HEK293T (cell line): ENCODE data around the gene PCP4L1.

Experiments
- BHLHE40 ChIP-seq: fragments of 450-650 bp; IDR thresholded peaks from 2 replicates; pipeline ENCODE4 v1.6.1; 2016; ENCODE audit warnings: mild to moderate bottlenecking, moderate library complexity, borderline replicate concordance
- ELF4 ChIP-seq: fragments of 450-650 bp; IDR thresholded peaks from 2 replicates; pipeline ENCODE4 v1.6.1; 2017; ENCODE audit warnings: antibody characterized with exemption
- FOXA1 ChIP-seq: fragments of 450-650 bp; IDR thresholded peaks from 2 replicates; pipeline ENCODE4 v1.6.1; 2016; ENCODE audit warnings: mild to moderate bottlenecking
- FOXK2 ChIP-seq: fragments of 450-650 bp; IDR thresholded peaks from 2 replicates; pipeline ENCODE4 v1.6.1; 2016; ENCODE audit warnings: mild to moderate bottlenecking
- FOXM1 ChIP-seq: fragments of 450-650 bp; IDR thresholded peaks from 2 replicates; pipeline ENCODE4 v1.6.1; 2017; ENCODE audit warnings: mild to moderate bottlenecking, borderline replicate concordance
- HDGF ChIP-seq: fragments of 450-650 bp; IDR thresholded peaks from 2 replicates; pipeline ENCODE4 v1.6.1; 2017; ENCODE audit warnings: antibody characterized with exemption, borderline replicate concordance
- SP1 ChIP-seq: fragments of 450-650 bp; IDR thresholded peaks from 2 replicates; pipeline ENCODE4 v1.6.1; 2017
- SUZ12 ChIP-seq: fragments of 450-650 bp; IDR thresholded peaks from 2 replicates; pipeline ENCODE4 v1.6.1; 2016; ENCODE audit warnings: mild to moderate bottlenecking
- TARDBP ChIP-seq: fragments of 450-650 bp; IDR thresholded peaks from 2 replicates; pipeline ENCODE4 v1.6.1; 2016
- ZNF384 ChIP-seq: fragments of 450-650 bp; IDR thresholded peaks from 2 replicates; pipeline ENCODE4 v1.6.1; 2016
- TF ChIP-seq, protein P1 (sequence below): fragments of 450-650 bp; IDR thresholded peaks from 2 replicates; pipeline ENCODE4 v1.6.1; 2016

DNA sequence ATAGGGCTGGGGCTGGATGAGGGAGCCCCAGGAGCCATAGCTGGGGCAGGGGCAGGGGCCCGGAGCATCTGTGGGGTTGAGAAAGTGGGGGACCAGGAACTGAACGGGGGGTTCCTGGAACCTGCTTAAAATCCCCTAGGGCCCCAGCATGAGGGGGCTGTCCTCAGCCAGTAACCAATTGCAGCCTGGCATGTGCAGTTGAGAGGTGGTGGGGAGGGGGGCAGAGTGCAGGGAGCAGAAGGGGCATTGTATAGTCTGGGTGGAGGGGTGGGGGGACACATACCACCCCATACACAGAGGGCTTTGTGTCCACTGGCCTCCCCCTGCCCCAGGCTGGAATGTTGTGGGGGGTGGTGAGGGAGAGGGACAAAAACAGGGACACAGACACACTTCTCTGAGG lies 51.3 kb downstream of the PCP4L1 start, which contains the start of gene MPZ:
- no peak for TF ChIP-seq BHLHE40
- no peak for TF ChIP-seq SUZ12
- TF ChIP-seq FOXM1: no peak
- TF ChIP-seq HDGF: no peak
- no peak for TF ChIP-seq SP1
- no peak for TF ChIP-seq TARDBP
- TF ChIP-seq FOXK2: no peak
- TF ChIP-seq, protein P1, sequence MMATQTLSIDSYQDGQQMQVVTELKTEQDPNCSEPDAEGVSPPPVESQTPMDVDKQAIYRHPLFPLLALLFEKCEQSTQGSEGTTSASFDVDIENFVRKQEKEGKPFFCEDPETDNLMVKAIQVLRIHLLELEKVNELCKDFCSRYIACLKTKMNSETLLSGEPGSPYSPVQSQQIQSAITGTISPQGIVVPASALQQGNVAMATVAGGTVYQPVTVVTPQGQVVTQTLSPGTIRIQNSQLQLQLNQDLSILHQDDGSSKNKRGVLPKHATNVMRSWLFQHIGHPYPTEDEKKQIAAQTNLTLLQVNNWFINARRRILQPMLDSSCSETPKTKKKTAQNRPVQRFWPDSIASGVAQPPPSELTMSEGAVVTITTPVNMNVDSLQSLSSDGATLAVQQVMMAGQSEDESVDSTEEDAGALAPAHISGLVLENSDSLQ: no peak
- TF ChIP-seq ZNF384: no peak
- TF ChIP-seq ELF4: no peak
- no peak for TF ChIP-seq FOXA1
